GM12864 (cell line): Measurements from ENCODE around the gene CAT.

Source experiments
- DNase-seq: peaks from one replicate; pipeline ENCODE4 v3.0.0-alpha.2; 2011; ENCODE audit warnings: low read depth
- H3K4me3 ChIP-seq: 2 replicates; pipeline ENCODE4 v1.5.1; 2011; ENCODE audit warnings: mild to moderate bottlenecking, low read depth, low read length, control low read depth
- TF ChIP-seq, protein P1 (sequence below): IDR thresholded peaks from 2 replicates; pipeline ENCODE4 v1.5.1; 2011; ENCODE audit warnings: low read depth, mild to moderate bottlenecking, moderate library complexity, low read length, control low read depth, inconsistent platforms; ENCODE audit errors: missing control alignments

CAT gene

DNA sequence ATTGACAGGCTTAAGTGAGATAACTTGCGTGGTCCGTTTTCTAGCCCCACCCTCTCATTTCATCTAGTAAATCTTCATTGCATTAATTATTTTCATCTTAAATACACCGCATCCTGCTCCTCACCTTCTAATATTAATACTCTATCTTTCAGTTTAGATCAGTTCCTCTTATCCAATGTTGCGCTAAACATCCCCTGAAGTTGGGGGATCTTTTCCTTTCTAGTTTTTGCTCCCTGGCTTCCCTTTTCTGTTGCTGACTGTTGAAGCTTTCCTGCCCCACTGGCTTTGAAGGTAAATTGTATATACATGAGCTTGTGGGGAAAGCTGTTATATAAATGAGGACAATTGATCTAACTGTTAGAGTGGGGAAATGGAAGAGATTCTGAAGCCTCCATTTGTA lies 7.2 kb downstream of the CAT start:
- TF ChIP-seq, protein P1, sequence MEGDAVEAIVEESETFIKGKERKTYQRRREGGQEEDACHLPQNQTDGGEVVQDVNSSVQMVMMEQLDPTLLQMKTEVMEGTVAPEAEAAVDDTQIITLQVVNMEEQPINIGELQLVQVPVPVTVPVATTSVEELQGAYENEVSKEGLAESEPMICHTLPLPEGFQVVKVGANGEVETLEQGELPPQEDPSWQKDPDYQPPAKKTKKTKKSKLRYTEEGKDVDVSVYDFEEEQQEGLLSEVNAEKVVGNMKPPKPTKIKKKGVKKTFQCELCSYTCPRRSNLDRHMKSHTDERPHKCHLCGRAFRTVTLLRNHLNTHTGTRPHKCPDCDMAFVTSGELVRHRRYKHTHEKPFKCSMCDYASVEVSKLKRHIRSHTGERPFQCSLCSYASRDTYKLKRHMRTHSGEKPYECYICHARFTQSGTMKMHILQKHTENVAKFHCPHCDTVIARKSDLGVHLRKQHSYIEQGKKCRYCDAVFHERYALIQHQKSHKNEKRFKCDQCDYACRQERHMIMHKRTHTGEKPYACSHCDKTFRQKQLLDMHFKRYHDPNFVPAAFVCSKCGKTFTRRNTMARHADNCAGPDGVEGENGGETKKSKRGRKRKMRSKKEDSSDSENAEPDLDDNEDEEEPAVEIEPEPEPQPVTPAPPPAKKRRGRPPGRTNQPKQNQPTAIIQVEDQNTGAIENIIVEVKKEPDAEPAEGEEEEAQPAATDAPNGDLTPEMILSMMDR, result no peak
- no peak for DNase-seq
- H3K4me3 ChIP-seq, result no peak overlapping the region

DNA sequence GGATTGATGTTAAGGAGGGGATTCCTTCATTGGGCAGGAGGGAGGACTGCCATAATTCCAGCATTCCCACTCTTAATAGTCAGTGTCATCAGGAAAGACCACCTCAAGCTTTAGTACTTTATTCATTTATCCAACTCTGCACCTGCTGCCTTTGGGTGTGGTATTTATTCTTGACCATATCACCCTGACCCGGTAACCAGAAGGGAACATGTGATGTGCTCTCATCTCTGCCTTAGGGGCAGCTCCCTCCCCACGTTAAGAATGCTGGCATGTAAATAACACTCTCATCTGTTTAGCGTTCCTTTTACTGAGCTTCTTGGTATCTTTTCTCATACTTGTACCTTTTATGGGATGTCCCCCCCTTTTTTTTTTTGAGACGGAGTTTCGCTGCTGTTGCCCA lies 7.7 kb downstream of the CAT start:
- DNase-seq, result no peak
- H3K4me3 ChIP-seq, result no peak overlapping the region
- TF ChIP-seq, protein P1, result no peak

DNA sequence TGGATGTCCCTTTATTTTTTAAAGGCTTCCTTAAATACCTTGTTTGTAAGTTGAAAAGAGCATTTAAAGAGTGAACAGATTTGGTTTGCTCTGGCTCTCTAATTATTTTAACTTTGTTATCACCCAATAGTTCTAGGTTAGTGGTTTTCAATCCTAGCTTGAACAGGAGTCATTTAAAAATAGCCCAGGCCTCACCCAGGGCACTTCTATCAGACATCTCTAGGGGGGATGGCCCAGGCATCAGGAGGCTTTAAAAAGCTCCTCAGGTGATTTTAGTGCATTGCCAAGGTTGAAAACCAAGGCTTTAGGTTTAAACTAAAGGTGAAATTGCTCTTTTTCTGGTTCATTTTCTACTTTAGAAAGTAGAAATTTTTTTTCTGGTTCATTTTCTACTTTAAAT lies 8.3 kb downstream of the CAT start:
- TF ChIP-seq, protein P1, result no peak
- no peak overlapping the region for H3K4me3 ChIP-seq
- DNase-seq, result no peak

DNA sequence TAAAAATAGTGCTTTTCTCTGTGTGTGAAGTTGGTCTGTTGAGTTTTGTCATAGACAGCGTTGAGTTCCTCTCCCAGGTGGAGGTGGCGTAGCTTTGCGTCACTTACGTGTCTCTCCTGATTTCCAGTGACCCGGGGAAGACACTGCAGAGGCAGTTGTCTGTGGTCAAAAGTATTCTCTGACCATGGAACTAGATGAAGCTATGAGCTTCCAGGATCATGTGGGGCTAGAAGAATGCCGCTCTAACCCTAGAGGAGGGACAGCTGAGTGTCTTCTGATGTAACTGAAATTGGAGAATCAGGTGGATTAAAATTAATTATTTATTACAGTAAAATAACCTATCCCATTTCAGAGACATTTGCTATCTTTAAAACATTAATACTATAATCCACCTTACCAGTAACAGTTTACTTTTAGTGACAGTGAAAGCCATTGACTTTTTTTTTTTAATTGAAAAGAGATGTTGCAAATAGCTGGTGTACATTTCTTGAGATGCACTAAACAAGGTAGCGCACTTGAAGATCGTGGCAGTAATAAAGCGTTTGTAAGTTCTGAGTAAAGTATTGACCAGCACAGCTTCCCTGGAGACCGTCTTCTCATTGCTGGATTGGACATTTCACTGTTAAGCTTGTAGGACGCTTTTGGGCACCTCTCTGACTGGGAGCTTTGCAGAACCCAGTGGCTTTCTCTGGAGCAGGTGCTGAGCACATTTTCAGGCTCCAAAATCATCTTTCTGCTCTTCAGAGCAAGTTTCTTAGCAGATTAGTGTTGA lies 9.7 kb downstream of the CAT start:
- no peak for DNase-seq
- H3K4me3 ChIP-seq, result no peak overlapping the region
- TF ChIP-seq, protein P1, result no peak

DNA sequence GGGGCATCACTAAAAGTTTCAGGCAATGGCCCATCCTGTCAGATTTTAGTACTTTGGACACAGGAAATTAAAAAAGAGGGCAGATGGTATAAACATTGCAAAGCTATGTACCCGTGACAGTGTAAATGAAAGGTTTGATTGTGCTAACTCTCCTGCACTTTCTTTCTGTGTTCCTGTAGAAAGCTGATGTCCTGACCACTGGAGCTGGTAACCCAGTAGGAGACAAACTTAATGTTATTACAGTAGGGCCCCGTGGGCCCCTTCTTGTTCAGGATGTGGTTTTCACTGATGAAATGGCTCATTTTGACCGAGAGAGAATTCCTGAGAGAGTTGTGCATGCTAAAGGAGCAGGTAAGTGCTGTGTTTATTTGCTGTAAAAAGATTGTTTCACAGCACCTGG lies 10.3 kb downstream of the CAT start:
- TF ChIP-seq, protein P1, result no peak
- no peak for DNase-seq
- H3K4me3 ChIP-seq, result no peak overlapping the region

DNA sequence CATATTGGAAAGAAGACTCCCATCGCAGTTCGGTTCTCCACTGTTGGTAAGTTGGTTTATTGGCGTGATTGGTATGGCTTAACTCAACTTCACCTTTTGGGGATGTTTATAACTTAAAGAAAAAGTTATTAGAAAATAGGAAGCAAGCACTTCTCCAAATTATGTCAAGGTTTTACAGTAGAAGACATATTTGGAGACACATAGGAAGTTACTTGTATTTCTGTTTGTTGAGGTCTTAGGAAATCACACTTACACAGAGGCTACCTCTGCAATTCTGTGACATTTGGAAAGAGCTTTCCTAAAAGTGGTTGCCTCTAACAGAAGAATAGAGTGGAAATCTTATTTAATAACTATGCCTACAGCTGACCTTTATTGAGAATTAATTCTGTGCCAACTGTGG lies 12.3 kb downstream of the CAT start:
- no peak overlapping the region for H3K4me3 ChIP-seq
- TF ChIP-seq, protein P1, result no peak
- DNase-seq, result no peak

DNA sequence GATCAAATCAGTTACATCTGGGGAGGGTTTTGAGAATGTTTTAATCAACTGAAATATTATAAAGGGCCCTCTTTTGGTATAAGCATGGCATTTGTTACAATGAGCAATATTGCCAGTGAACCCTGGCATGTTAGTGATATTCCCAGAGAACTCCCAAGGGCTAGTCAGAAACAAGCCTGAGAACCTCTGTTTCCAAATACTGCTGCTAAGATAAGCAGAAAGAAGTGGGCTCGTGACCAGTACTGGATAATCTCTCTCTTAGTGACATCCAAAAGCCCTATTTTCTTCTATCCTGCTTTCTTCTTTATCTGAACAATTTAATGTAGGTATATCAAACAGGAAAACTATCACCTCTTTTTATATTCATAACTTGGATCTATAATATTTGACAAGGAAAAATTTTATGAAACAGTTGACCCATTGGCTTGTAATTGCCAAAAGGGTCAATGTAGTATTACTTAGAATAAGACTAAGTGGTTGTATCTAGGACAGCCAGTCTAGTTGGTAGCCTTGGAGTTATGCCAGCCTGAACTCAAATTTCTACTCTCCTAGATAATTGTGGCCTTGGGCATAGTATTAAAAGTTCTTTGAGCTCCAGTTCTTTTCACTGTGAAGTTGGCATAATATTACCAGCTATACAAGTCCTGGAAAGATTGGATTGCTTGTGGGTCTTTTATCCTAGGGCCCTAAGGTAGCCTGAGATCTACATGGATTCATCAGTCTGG lies 15.7 kb downstream of the CAT start:
- DNase-seq, result no peak
- H3K4me3 ChIP-seq, result no peak overlapping the region

More for the DNA sequence above, 15.7 kb downstream of the CAT start:
- TF ChIP-seq, protein P1, result no peak
